Nephron progenitor cell (in vitro differentiated cells): ENCODE data around the gene DENND4C.

Source experiments
- DNase-seq: peaks from one replicate; pipeline ENCODE4 v3.0.0; 2021
- H3K27ac Mint-ChIP-seq: 2 replicates; pipeline ENCODE4 v1.8.0; 2021; ENCODE audit warnings: mild to moderate bottlenecking, moderate library complexity, mixed read lengths
- H3K27me3 Mint-ChIP-seq: 2 replicates; pipeline ENCODE4 v1.8.0; 2021; ENCODE audit warnings: mild to moderate bottlenecking, low read depth, mixed read lengths; ENCODE audit not compliant: poor library complexity
- H3K36me3 Mint-ChIP-seq: 2 replicates; pipeline ENCODE4 v1.8.0; 2021; ENCODE audit warnings: low read depth, mixed read lengths
- H3K4me1 Mint-ChIP-seq: 2 replicates; pipeline ENCODE4 v1.8.0; 2021; ENCODE audit warnings: mixed read lengths
- H3K4me3 Mint-ChIP-seq: 2 replicates; pipeline ENCODE4 v1.8.0; 2021; ENCODE audit warnings: mild to moderate bottlenecking, moderate library complexity, mixed read lengths
- H3K9me3 Mint-ChIP-seq: 2 replicates; pipeline ENCODE4 v1.8.0; 2021; ENCODE audit warnings: mild to moderate bottlenecking, moderate library complexity, mixed read lengths
- CTCF ChIP-seq: fragments of 200-600 bp; sonication (generic); IDR thresholded peaks from 2 replicates; pipeline ENCODE4 v1.5.0; 2021; ENCODE audit warnings: antibody characterized with exemption

Gene DENND4C

GRCh38 chr9:19306568-19306967 is 76.1 kb downstream of the DENND4C start:
- TF ChIP-seq CTCF, result no peak
- Mint-ChIP-seq H3K9me3 (no peaks in the 10 kb centered on the region), H3K4me3 (no peak overlapping the region), H3K27me3 (no peaks in the 10 kb centered on the region), H3K27ac (no peak overlapping the region), H3K4me1 (no peaks in the 10 kb centered on the region), H3K36me3 (peaks cover 58% of the 10 kb centered on the region)
- DNase-seq, result no peak

- Mint-ChIP-seq H3K9me3 (no peaks in the 10 kb centered on the region), H3K4me1 (no peaks in the 10 kb centered on the region), H3K4me3 (no peak overlapping the region), H3K36me3 (peaks cover 32% of the 10 kb centered on the region), H3K27me3 (no peaks in the 10 kb centered on the region), H3K27ac (no peak overlapping the region)
- no peak for DNase-seq
- no peak for TF ChIP-seq CTCF
Measured at GRCh38 chr9:19310246-19310645, 79.8 kb downstream of the DENND4C start.

- no peak for TF ChIP-seq CTCF
- H3K4me1 Mint-ChIP-seq, result no peaks in the 10 kb centered on the region
- peaks cover 23% of the 10 kb centered on the region for H3K36me3 Mint-ChIP-seq
- H3K4me3 Mint-ChIP-seq, result no peak overlapping the region
- H3K9me3 Mint-ChIP-seq, result no peaks in the 10 kb centered on the region
- no peak for DNase-seq
- H3K27me3 Mint-ChIP-seq, result no peaks in the 10 kb centered on the region
- H3K27ac Mint-ChIP-seq, result peak overlapping the region; percentile 73
Measured at GRCh38 chr9:19313573-19313972, 83.1 kb downstream of the DENND4C start.

- H3K9me3 Mint-ChIP-seq, result no peaks in the 10 kb centered on the region
- TF ChIP-seq CTCF, result no peak
- H3K27ac Mint-ChIP-seq, result no peak overlapping the region
- no peaks in the 10 kb centered on the region for H3K4me1 Mint-ChIP-seq
- H3K36me3 Mint-ChIP-seq, result peaks cover 60% of the 10 kb centered on the region
- peaks cover 3% of the 10 kb centered on the region for H3K27me3 Mint-ChIP-seq
- no peak for DNase-seq
- H3K4me3 Mint-ChIP-seq, result no peak overlapping the region
Measured at GRCh38 chr9:19320495-19320894, 90.0 kb downstream of the DENND4C start.

GRCh38 chr9:19331877-19332276 is 101.4 kb downstream of the DENND4C start:
- Mint-ChIP-seq H3K4me1 (no peaks in the 10 kb centered on the region), H3K27ac (no peak overlapping the region), H3K27me3 (no peaks in the 10 kb centered on the region), H3K4me3 (no peak overlapping the region), H3K9me3 (no peaks in the 10 kb centered on the region), H3K36me3 (peaks cover 52% of the 10 kb centered on the region)
- no peak for DNase-seq
- no peak for TF ChIP-seq CTCF

GRCh38 chr9:19336166-19336565 is 105.7 kb downstream of the DENND4C start:
- Mint-ChIP-seq H3K27ac (no peak overlapping the region), H3K27me3 (no peaks in the 10 kb centered on the region), H3K4me1 (no peaks in the 10 kb centered on the region), H3K9me3 (no peaks in the 10 kb centered on the region), H3K4me3 (no peak overlapping the region), H3K36me3 (peaks cover 45% of the 10 kb centered on the region)
- no peak for DNase-seq
- no peak for TF ChIP-seq CTCF
